Measurements from ENCODE around the gene LILRB3.

LILRB3 gene

DNA sequence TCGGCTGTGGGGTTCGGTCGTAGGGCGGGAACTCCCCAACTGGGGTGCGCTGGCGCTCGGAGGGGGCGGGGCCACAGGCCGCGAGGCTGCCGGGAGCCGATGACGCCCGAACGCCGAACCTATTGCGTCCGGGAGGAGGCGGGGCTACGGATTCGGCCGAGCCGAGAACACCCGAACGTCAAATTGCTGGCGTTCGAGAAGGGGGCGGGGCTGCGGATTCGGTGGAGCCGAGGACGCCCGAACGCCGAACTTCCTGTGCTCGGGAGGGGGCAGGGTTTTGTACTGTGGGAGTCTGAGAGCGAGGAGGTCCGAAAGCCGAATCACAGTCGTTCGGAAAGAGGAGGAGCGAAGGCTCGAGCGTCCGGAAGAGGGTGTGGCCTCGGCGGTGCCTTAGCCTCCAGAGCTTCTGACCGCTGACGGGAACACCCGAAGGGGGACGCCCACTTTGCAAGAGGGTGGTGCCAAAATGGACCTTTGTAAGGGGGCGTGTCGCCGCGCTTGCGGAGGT is 32.2 kb downstream of the LILRB3 start:
- Histone ChIP-seq H3K9me2 (ENCODE audit: low read depth, low read length) (no peaks in the 10 kb centered on the region), H3K9ac (ENCODE audit: low read length) (peak overlapping the region; percentile 80), H4K20me1 (ENCODE audit: insufficient read depth, low read length) (no peaks in the 10 kb centered on the region), H3K4me3 (ENCODE audit: low read depth, low read length, poor library complexity, severe bottlenecking) (peak overlapping the region; percentile 82), H2AFZ (ENCODE audit: low read length) (no peak overlapping the region), H3K4me1 (ENCODE audit: insufficient read depth, low read length, severe bottlenecking) (peaks cover 21% of the 10 kb centered on the region), H3F3A (ENCODE audit: insufficient read depth, low read length) (no peaks in the 10 kb centered on the region), H3K27me3 (ENCODE audit: insufficient read depth, low read length) (no peaks in the 10 kb centered on the region), H3K79me2 (ENCODE audit: insufficient read depth, low read length) (no peaks in the 10 kb centered on the region), H3K27ac (ENCODE audit: low read depth, low read length, poor library complexity, severe bottlenecking) (peak overlapping the region; percentile 92), H3K36me3 (ENCODE audit: insufficient read depth, low read length) (peaks cover 16% of the 10 kb centered on the region; the same call in 1 of the 2 replicates), H3K9me3 (ENCODE audit: low read length) (no peaks in the 10 kb centered on the region), H3K4me2 (ENCODE audit: low read length) (peak overlapping the region; percentile 93)
- TF ChIP-seq EZH2 (IDR thresholded peaks at IDR 0.05; ENCODE audit: borderline replicate concordance, low read length): no peak
- no peak for TF ChIP-seq CTCF (IDR thresholded peaks at IDR 0.05; ENCODE audit: low read length)

- Histone ChIP-seq H3K4me1 (ENCODE audit: insufficient read depth, low read length, severe bottlenecking) (peaks cover 21% of the 10 kb centered on the region), H3K27me3 (ENCODE audit: insufficient read depth, low read length) (no peaks in the 10 kb centered on the region), H3F3A (ENCODE audit: insufficient read depth, low read length) (no peaks in the 10 kb centered on the region), H3K79me2 (ENCODE audit: insufficient read depth, low read length) (no peaks in the 10 kb centered on the region), H3K9me2 (ENCODE audit: low read depth, low read length) (no peaks in the 10 kb centered on the region), H3K9ac (ENCODE audit: low read length) (peak overlapping the region; percentile 92), H3K4me3 (ENCODE audit: low read depth, low read length, poor library complexity, severe bottlenecking) (peak overlapping the region; percentile 82), H4K20me1 (ENCODE audit: insufficient read depth, low read length) (no peaks in the 10 kb centered on the region), H3K27ac (ENCODE audit: low read depth, low read length, poor library complexity, severe bottlenecking) (peak overlapping the region; percentile 92), H2AFZ (ENCODE audit: low read length) (no peak overlapping the region), H3K4me2 (ENCODE audit: low read length) (peak overlapping the region; percentile 93), H3K9me3 (ENCODE audit: low read length) (no peaks in the 10 kb centered on the region), H3K36me3 (ENCODE audit: insufficient read depth, low read length) (peaks cover 16% of the 10 kb centered on the region; the same call in 1 of the 2 replicates)
- TF ChIP-seq EZH2 (IDR thresholded peaks at IDR 0.05; ENCODE audit: borderline replicate concordance, low read length) (no peak), CTCF (IDR thresholded peaks at IDR 0.05; ENCODE audit: low read length) (no peak)
These were observed 32.9 kb downstream of the LILRB3 start for GRCh38 chr19:54189735-54190502.

GRCh38 chr19:54189145-54189734 is 33.6 kb downstream of the LILRB3 start, which contains the start of gene MBOAT7:
Gene MBOAT7, minus strand, starts transcription at chr19:54189580. Its CDS starts 1,072 bp downstream, at chr19:54188508.
- no peak within 1 kb of the TSS for H2AFZ ChIP-seq (ENCODE audit: low read length)
- peaks cover 11% of the 10 kb centered on the region; the same call in 1 of the 2 replicates for H3K36me3 ChIP-seq (ENCODE audit: insufficient read depth, low read length)
- H4K20me1 ChIP-seq (ENCODE audit: insufficient read depth, low read length): no peaks in the 10 kb centered on the region
- peak within 1 kb of the TSS; percentile 92 for H3K27ac ChIP-seq (ENCODE audit: low read depth, low read length, poor library complexity, severe bottlenecking)
- H3K9me3 ChIP-seq (ENCODE audit: low read length): no peaks in the 10 kb centered on the region
- H3F3A ChIP-seq (ENCODE audit: insufficient read depth, low read length): no peaks in the 10 kb centered on the region
- H3K27me3 ChIP-seq (ENCODE audit: insufficient read depth, low read length): no peaks in the 10 kb centered on the region
- H3K4me1 ChIP-seq (ENCODE audit: insufficient read depth, low read length, severe bottlenecking): peaks cover 21% of the 10 kb centered on the region
- H3K4me2 ChIP-seq (ENCODE audit: low read length): peak within 1 kb of the TSS; percentile 93
- no peaks in the 10 kb centered on the region for H3K9me2 ChIP-seq (ENCODE audit: low read depth, low read length)
- TF ChIP-seq CTCF (IDR thresholded peaks at IDR 0.05; ENCODE audit: low read length) (peak; percentile 52), EZH2 (IDR thresholded peaks at IDR 0.05; ENCODE audit: borderline replicate concordance, low read length) (no peak)
- no peaks in the 10 kb centered on the region for H3K79me2 ChIP-seq (ENCODE audit: insufficient read depth, low read length)
- peak within 1 kb of the TSS; percentile 82 for H3K4me3 ChIP-seq (ENCODE audit: low read depth, low read length, poor library complexity, severe bottlenecking)
- H3K9ac ChIP-seq (ENCODE audit: low read length): peak within 1 kb of the TSS; percentile 92
